ENCODE results near the gene DPH5.

DNA sequence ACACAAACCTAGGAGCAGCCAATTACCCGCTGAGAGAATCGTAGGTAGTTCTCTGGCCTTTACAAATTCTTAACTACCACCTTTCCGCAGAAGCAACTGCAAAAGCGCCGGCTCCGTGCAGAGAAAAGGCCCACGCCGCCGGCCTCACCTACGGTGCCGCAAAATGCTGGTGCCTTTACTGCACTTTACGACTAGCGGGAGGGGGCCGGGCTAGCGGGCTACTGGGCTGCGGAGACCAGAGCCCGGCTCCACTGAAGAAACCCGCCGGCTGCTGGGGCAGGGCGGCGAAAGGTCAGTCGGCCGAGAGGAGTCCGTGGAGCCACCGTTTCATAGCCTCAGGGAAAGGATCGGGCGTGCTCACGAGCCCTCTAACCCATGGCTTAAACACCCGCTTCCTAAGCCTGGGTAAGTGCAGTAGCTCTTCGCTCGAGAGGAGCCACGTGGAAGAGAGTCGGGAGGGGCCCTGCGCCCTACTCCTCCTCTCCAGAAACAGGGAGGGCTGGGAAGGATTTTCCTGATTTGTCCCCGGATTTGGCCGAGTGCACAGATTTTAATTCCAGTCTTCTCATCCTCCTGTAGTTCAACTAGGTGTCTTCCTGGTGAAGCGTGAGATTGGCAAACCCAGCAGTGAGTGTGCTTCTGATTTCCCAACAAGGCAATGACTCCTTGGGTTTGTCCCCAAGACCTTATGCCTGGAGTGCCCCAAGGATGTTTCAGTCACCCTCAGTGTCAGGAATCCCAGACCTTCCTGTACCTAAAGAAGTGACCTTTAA, at the start of gene DPH5:
- peak; percentile 99 for TF ChIP-seq POLR2AphosphoS5 (IDR thresholded peaks at IDR 0.05; ENCODE audit: low read depth, low read length)
- TF ChIP-seq TAF1 (IDR thresholded peaks at IDR 0.05; ENCODE audit: borderline replicate concordance, insufficient read depth, low read length), result peak; percentile 96
- TF ChIP-seq, protein P1, sequence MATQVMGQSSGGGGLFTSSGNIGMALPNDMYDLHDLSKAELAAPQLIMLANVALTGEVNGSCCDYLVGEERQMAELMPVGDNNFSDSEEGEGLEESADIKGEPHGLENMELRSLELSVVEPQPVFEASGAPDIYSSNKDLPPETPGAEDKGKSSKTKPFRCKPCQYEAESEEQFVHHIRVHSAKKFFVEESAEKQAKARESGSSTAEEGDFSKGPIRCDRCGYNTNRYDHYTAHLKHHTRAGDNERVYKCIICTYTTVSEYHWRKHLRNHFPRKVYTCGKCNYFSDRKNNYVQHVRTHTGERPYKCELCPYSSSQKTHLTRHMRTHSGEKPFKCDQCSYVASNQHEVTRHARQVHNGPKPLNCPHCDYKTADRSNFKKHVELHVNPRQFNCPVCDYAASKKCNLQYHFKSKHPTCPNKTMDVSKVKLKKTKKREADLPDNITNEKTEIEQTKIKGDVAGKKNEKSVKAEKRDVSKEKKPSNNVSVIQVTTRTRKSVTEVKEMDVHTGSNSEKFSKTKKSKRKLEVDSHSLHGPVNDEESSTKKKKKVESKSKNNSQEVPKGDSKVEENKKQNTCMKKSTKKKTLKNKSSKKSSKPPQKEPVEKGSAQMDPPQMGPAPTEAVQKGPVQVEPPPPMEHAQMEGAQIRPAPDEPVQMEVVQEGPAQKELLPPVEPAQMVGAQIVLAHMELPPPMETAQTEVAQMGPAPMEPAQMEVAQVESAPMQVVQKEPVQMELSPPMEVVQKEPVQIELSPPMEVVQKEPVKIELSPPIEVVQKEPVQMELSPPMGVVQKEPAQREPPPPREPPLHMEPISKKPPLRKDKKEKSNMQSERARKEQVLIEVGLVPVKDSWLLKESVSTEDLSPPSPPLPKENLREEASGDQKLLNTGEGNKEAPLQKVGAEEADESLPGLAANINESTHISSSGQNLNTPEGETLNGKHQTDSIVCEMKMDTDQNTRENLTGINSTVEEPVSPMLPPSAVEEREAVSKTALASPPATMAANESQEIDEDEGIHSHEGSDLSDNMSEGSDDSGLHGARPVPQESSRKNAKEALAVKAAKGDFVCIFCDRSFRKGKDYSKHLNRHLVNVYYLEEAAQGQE (IDR thresholded peaks at IDR 0.05; ENCODE audit: insufficient read depth in 1 of 2, low read depth in 2 of 2, low read length in 2 of 2), result peak in 1 of 2 experiments; percentile 29; a peak in 2 of 4 replicates
- TF ChIP-seq FOXP2 (optimal IDR thresholded peaks at IDR 0.05; ENCODE audit: borderline replicate concordance, extremely low read depth, extremely low read length, insufficient read depth), result peak; percentile 28
- TF ChIP-seq SIN3A (IDR thresholded peaks at IDR 0.05; ENCODE audit: borderline replicate concordance, insufficient read depth, low read length), result peak; percentile 91

All from PFSK-1 (cell line).